GM21529 (cell line): ENCODE data around the gene SPINT3.

ENCODE experiments used
- ATAC-seq: cut with Tn5 transposase; IDR thresholded peaks from one replicate; pipeline ENCODE4 v1.9.1; 2021; ENCODE audit not compliant: unreplicated experiment

Gene SPINT3

GRCh38 chr20:45462711-45463509 lies 52.5 kb downstream of the SPINT3 start:
- ATAC-seq = no peak
